Osteocyte (in vitro differentiated cells): ENCODE data around the gene WDR82. TPM values are rescaled to one million over a fixed set of nuclear protein-coding genes. Genes with fewer than 3 reads are reported as not detected.

Source experiments
- DNase-seq: peaks from one replicate; pipeline ENCODE4 v3.0.0; 2021; ENCODE audit warnings: mixed read lengths; ENCODE audit not compliant: unreplicated experiment; ENCODE audit errors: extremely low spot score
- H3K27ac Mint-ChIP-seq: one replicate; pipeline ENCODE4 v1.8.0; 2021; ENCODE audit warnings: mild to moderate bottlenecking, mixed read lengths; ENCODE audit not compliant: unreplicated experiment
- H3K27me3 Mint-ChIP-seq: one replicate; pipeline ENCODE4 v1.8.0; 2021; ENCODE audit warnings: mixed read lengths; ENCODE audit not compliant: unreplicated experiment
- H3K36me3 Mint-ChIP-seq: one replicate; pipeline ENCODE4 v1.8.0; 2021; ENCODE audit warnings: mixed read lengths; ENCODE audit not compliant: unreplicated experiment
- H3K4me1 Mint-ChIP-seq: one replicate; pipeline ENCODE4 v1.8.0; 2021; ENCODE audit warnings: mixed read lengths; ENCODE audit not compliant: unreplicated experiment
- H3K4me3 Mint-ChIP-seq: one replicate; pipeline ENCODE4 v1.8.0; 2021; ENCODE audit warnings: mild to moderate bottlenecking, moderate library complexity, mixed read lengths; ENCODE audit not compliant: unreplicated experiment
- H3K9me3 Mint-ChIP-seq: one replicate; pipeline ENCODE4 v1.8.0; 2021; ENCODE audit warnings: mixed read lengths; ENCODE audit not compliant: unreplicated experiment
- total RNA-seq: library from RNA; stranded (reverse); gene quantifications from 2 replicates; pipeline ENCODE4 v1.2.1, GENCODE V29; 2021
- TF ChIP-seq, protein P1 (sequence below): fragments of 200-600 bp; sonication (generic); IDR thresholded peaks from 2 replicates; pipeline ENCODE4 v1.5.0; 2021; ENCODE audit warnings: antibody characterized with exemption, mild to moderate bottlenecking, moderate library complexity

WDR82 gene
- total RNA-seq, 1 donor from 2014 or later, result 76.7 TPM

DNA sequence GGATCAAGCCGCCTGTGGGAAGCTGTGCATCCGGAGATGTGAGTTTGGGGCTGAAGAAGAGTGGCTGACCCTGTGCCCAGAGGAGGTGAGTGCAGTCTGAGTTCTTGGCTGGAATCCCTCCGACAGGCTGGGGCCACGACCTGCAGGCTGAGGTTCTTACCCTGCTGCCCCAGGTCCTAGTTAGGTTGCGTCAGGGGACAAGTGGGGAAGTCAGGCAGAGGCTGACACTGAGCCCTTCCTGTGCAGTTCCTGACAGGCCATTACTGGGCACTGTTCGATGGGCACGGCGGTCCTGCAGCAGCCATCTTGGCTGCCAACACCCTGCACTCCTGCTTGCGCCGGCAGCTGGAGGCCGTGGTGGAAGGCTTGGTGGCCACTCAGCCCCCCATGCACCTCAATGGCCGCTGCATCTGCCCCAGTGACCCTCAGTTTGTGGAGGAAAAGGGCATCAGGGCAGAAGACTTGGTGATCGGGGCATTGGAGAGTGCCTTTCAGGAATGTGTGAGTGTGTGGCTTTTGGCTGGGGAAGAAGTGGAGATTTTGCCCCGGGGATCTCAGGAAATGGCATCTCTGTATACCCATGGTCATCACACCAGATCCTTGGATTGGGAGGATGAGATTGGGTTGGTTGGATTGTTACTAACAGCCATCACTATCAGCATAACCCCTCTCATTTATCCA, 31.6 kb downstream of the WDR82 start:
- Mint-ChIP-seq H3K4me1 (peaks cover 35% of the 10 kb centered on the region), H3K4me3 (peak overlapping the region; percentile 74), H3K36me3 (peaks cover 1% of the 10 kb centered on the region), H3K9me3 (no peaks in the 10 kb centered on the region), H3K27me3 (no peaks in the 10 kb centered on the region), H3K27ac (peak overlapping the region; percentile 86)
- TF ChIP-seq, protein P1, sequence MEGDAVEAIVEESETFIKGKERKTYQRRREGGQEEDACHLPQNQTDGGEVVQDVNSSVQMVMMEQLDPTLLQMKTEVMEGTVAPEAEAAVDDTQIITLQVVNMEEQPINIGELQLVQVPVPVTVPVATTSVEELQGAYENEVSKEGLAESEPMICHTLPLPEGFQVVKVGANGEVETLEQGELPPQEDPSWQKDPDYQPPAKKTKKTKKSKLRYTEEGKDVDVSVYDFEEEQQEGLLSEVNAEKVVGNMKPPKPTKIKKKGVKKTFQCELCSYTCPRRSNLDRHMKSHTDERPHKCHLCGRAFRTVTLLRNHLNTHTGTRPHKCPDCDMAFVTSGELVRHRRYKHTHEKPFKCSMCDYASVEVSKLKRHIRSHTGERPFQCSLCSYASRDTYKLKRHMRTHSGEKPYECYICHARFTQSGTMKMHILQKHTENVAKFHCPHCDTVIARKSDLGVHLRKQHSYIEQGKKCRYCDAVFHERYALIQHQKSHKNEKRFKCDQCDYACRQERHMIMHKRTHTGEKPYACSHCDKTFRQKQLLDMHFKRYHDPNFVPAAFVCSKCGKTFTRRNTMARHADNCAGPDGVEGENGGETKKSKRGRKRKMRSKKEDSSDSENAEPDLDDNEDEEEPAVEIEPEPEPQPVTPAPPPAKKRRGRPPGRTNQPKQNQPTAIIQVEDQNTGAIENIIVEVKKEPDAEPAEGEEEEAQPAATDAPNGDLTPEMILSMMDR, result no peak
- DNase-seq, result no peak

- Mint-ChIP-seq H3K27ac (peak overlapping the region; percentile 86), H3K9me3 (no peaks in the 10 kb centered on the region), H3K27me3 (no peaks in the 10 kb centered on the region), H3K4me3 (peak overlapping the region; percentile 74), H3K4me1 (peaks cover 35% of the 10 kb centered on the region), H3K36me3 (no peaks in the 10 kb centered on the region)
- DNase-seq, result no peak
- TF ChIP-seq, protein P1, result no peak
Measured at GRCh38 chr3:52246264-52246620, 32.2 kb downstream of the WDR82 start.

DNA sequence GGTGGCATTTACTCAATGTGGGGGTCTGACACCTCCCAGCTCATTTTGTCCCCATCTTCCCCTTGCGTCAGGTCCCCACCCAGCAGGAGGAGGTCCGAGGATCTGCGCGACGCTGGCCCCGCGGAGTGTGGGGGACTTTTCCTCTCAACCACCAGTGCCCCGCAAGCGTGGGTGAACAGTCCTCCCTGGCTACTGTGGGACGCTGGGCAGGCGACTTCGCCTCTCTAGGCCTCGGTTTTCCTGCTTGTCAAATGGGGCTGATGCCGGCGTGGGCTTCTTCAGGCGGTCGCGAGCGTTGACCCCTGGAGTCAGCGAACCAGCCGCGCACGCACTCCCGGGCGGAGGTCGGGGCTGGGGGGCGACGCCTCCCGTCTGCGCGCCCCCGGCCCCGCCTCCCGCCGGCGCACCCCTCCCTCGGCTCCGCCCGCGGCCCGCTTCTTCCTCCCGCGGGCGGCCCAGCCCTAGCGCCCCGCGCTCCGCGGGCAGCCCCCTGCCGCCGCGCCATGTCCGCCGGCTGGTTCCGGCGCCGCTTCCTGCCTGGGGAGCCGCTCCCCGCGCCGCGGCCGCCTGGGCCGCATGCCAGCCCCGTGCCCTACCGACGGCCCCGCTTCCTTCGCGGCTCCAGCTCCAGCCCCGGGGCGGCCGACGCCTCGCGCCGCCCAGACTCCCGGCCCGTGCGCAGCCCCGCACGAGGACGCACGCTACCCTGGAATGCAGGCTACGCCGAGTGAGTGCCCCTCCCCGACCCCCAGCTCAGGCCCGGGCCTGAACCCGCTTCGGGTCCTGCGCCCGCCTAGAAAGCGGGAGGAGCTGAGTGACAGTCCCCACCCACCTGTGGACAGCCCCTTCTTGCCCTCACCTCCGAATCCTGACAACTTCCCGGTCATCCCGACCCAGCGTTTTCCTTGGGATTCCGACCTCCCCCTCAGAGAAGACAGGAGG, 32.9 kb downstream of the WDR82 start, which contains the start of gene PPM1M:
Gene PPM1M (plus strand): TSS at position 438 of the 942 bp plus-strand sequence. CDS start 66 bp downstream, at position 504.
- Mint-ChIP-seq H3K9me3 (no peaks in the 10 kb centered on the region), H3K27me3 (no peaks in the 10 kb centered on the region), H3K4me3 (peak within 1 kb of the TSS; percentile 74), H3K4me1 (peaks cover 40% of the 10 kb centered on the region), H3K27ac (peak within 1 kb of the TSS; percentile 93), H3K36me3 (peaks cover 2% of the 10 kb centered on the region)
- TF ChIP-seq, protein P1, result no peak
- no peak for DNase-seq

GRCh38 chr3:52243791-52244628, 34.4 kb downstream of the WDR82 start:
- no peaks in the 10 kb centered on the region for H3K27me3 Mint-ChIP-seq
- TF ChIP-seq, protein P1, result no peak
- H3K27ac Mint-ChIP-seq, result peak overlapping the region; percentile 93
- H3K4me3 Mint-ChIP-seq, result peak overlapping the region; percentile 62
- no peaks in the 10 kb centered on the region for H3K9me3 Mint-ChIP-seq
- H3K36me3 Mint-ChIP-seq, result peaks cover 2% of the 10 kb centered on the region
- DNase-seq, result no peak
- H3K4me1 Mint-ChIP-seq, result peaks cover 53% of the 10 kb centered on the region
